OCI-LY1 (cell line): ENCODE data around the gene AKIP1.

Experiments used
- H2AFZ ChIP-seq: fragments of 200-600 bp; sonication (generic), shearing (Covaris generic); 2 replicates; pipeline ENCODE4 v1.6.0; 2014; ENCODE audit warnings: antibody characterized with exemption, mild to moderate bottlenecking, low read length
- H3F3A ChIP-seq: fragments of 200-600 bp; sonication (generic), shearing (Covaris generic); 2 replicates; pipeline ENCODE4 v1.6.0; 2014; ENCODE audit warnings: mild to moderate bottlenecking, antibody characterized with exemption, low read length, moderate library complexity; ENCODE audit not compliant: insufficient read depth
- H3K27ac ChIP-seq: fragments of 200-600 bp; sonication (generic); 2 replicates; pipeline ENCODE4 v1.5.1; 2014; ENCODE audit warnings: low read length, mixed run types, mild to moderate bottlenecking, low read depth; ENCODE audit not compliant: poor library complexity, severe bottlenecking
- H3K27me3 ChIP-seq: fragments of 200-600 bp; sonication (generic); 2 replicates; pipeline ENCODE4 v1.6.0; 2014; ENCODE audit warnings: antibody characterized with exemption, mild to moderate bottlenecking, low read length, moderate library complexity; ENCODE audit not compliant: insufficient read depth
- H3K36me3 ChIP-seq: fragments of 200-600 bp; sonication (generic); 2 replicates; pipeline ENCODE4 v1.6.1; 2014; ENCODE audit warnings: mild to moderate bottlenecking, antibody characterized with exemption, low read length, moderate library complexity, mixed read lengths; ENCODE audit not compliant: insufficient read depth
- H3K4me1 ChIP-seq: fragments of 200-600 bp; sonication (generic); 2 replicates; pipeline ENCODE4 v1.5.1; 2014; ENCODE audit warnings: mild to moderate bottlenecking, low read length, moderate library complexity; ENCODE audit not compliant: insufficient read depth, severe bottlenecking
- H3K4me2 ChIP-seq: fragments of 200-600 bp; sonication (generic), shearing (Covaris generic); 2 replicates; pipeline ENCODE4 v1.6.1; 2014; ENCODE audit warnings: low read length
- H3K4me3 ChIP-seq: fragments of 200-600 bp; sonication (generic); 2 replicates; pipeline ENCODE4 v1.5.1; 2014; ENCODE audit warnings: low read length, low read depth, mild to moderate bottlenecking, mixed read lengths; ENCODE audit not compliant: poor library complexity, severe bottlenecking
- H3K79me2 ChIP-seq: fragments of 200-600 bp; shearing (Covaris generic); 2 replicates; pipeline ENCODE4 v1.6.1; 2016; ENCODE audit warnings: mixed run types, low read length, mixed read lengths; ENCODE audit not compliant: insufficient read depth
- H3K9ac ChIP-seq: fragments of 200-600 bp; sonication (generic), shearing (Covaris generic); 2 replicates; pipeline ENCODE4 v1.6.1; 2014; ENCODE audit warnings: mild to moderate bottlenecking, low read length, mixed read lengths
- H3K9me2 ChIP-seq: fragments of 200-600 bp; sonication (generic), shearing (Covaris generic); 2 replicates; pipeline ENCODE4 v1.6.1; 2014; ENCODE audit warnings: low read depth, mild to moderate bottlenecking, low read length, mixed read lengths
- H3K9me3 ChIP-seq: fragments of 200-600 bp; shearing (Covaris generic); 2 replicates; pipeline ENCODE4 v1.6.1; 2014; ENCODE audit warnings: low read length, mixed read lengths
- H4K20me1 ChIP-seq: fragments of 200-600 bp; sonication (generic), shearing (Covaris generic); 2 replicates; pipeline ENCODE4 v1.6.0; 2016; ENCODE audit warnings: mild to moderate bottlenecking, low read length; ENCODE audit not compliant: insufficient read depth
- EZH2 ChIP-seq: fragments of 200-600 bp; sonication (generic), shearing (Covaris generic); IDR thresholded peaks from 2 replicates; pipeline ENCODE4 v1.8.0; 2017; ENCODE audit warnings: borderline replicate concordance, mixed run types, mild to moderate bottlenecking, antibody characterized with exemption, low read length, moderate library complexity, mixed read lengths
- TF ChIP-seq, protein P1 (sequence below): fragments of 200-600 bp; sonication (generic), shearing (Covaris generic); IDR thresholded peaks from 2 replicates; pipeline ENCODE4 v1.5.1; 2017; ENCODE audit warnings: mild to moderate bottlenecking, antibody characterized with exemption, low read length, moderate library complexity, mixed read lengths

AKIP1 gene

DNA sequence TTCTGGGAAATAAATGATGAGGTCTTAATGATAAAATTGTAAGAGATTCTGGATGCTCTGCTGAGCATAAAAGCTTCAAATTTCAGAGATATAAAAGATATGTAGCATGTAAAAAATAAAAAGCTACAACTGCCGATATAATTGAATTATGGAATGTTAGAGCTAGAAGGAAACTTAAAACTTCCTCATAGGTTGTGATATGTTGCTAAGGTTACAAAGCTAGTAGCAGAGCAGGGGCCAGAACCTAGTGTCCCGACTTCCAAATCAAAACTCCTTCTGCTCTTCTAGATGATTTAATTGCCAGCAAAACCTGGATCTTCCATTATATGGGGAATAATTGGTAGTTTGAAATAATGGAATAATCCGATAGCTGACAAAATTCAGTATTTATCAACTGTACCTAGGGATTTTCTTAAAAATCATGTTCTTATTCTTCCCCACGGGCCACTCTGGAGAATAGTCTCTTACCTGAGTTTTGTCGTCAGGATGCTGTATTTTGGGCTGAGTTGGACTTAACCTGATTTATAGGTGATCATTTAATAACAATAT lies 31.6 kb downstream of the AKIP1 start, which contains the start of gene ASCL3:
Gene ASCL3, minus strand, starts transcription at position 499 of the 549 bp plus-strand sequence. CDS start 4,855 bp downstream, outside the sequence.
- Histone ChIP-seq H3K27me3 (no peaks in the 10 kb centered on the region), H3K4me1 (no peaks in the 10 kb centered on the region), H3K9ac (no peak within 1 kb of the TSS), H2AFZ (no peak within 1 kb of the TSS), H4K20me1 (no peaks in the 10 kb centered on the region), H3K9me2 (no peaks in the 10 kb centered on the region), H3K36me3 (peaks cover 6% of the 10 kb centered on the region; the same call in 1 of the 2 replicates), H3K9me3 (no peaks in the 10 kb centered on the region), H3F3A (no peaks in the 10 kb centered on the region), H3K4me3 (no peak within 1 kb of the TSS), H3K4me2 (no peak within 1 kb of the TSS), H3K79me2 (no peaks in the 10 kb centered on the region), H3K27ac (no peak within 1 kb of the TSS)
- TF ChIP-seq, protein P1, sequence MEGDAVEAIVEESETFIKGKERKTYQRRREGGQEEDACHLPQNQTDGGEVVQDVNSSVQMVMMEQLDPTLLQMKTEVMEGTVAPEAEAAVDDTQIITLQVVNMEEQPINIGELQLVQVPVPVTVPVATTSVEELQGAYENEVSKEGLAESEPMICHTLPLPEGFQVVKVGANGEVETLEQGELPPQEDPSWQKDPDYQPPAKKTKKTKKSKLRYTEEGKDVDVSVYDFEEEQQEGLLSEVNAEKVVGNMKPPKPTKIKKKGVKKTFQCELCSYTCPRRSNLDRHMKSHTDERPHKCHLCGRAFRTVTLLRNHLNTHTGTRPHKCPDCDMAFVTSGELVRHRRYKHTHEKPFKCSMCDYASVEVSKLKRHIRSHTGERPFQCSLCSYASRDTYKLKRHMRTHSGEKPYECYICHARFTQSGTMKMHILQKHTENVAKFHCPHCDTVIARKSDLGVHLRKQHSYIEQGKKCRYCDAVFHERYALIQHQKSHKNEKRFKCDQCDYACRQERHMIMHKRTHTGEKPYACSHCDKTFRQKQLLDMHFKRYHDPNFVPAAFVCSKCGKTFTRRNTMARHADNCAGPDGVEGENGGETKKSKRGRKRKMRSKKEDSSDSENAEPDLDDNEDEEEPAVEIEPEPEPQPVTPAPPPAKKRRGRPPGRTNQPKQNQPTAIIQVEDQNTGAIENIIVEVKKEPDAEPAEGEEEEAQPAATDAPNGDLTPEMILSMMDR, result no peak
- no peak for TF ChIP-seq EZH2

DNA sequence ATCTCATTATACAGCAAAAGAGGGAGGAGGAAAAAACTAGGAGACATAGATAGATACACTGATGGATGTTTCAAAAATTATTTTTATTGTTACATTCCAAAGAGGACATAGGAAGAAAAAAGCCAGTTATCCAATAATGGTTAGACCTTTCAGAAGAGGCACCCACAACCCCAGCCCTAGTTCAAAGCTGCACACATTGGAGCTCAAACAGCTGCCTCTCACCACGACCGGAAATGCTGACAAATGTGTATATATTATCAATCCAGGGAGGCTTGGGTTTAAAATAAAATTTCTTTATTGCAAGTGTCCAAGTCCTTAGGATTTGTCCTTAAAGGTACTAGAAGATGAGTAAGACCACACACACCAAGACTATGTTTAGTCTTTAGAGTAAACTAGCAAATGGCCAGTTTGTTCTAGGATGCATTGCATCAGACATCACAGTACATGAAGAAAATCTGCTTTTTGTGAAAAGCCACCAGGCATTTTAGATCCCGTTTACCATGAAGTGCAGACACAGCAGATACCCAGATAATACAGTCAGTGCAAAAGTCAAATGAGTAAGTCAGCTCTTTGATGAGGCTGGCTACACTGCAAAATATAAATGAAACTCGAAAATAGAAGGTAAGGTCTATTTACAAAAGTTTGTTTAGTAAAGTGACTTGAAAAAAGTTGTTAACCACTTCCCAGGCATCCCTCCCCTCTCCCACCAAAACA lies 36.4 kb downstream of the AKIP1 start:
- H3K4me3 ChIP-seq, result no peak overlapping the region
- no peak overlapping the region for H3K27ac ChIP-seq
- no peak overlapping the region for H3K9ac ChIP-seq
- H3K4me1 ChIP-seq, result no peaks in the 10 kb centered on the region
- no peaks in the 10 kb centered on the region for H3F3A ChIP-seq
- peaks cover 36% of the 10 kb centered on the region for H3K36me3 ChIP-seq
- no peaks in the 10 kb centered on the region for H3K79me2 ChIP-seq
- H4K20me1 ChIP-seq, result no peaks in the 10 kb centered on the region
- no peaks in the 10 kb centered on the region for H3K9me2 ChIP-seq
- H3K4me2 ChIP-seq, result no peak overlapping the region
- H3K9me3 ChIP-seq, result no peaks in the 10 kb centered on the region
- TF ChIP-seq, protein P1, result no peak
- TF ChIP-seq EZH2, result no peak
- H2AFZ ChIP-seq, result no peak overlapping the region
- no peaks in the 10 kb centered on the region for H3K27me3 ChIP-seq

DNA sequence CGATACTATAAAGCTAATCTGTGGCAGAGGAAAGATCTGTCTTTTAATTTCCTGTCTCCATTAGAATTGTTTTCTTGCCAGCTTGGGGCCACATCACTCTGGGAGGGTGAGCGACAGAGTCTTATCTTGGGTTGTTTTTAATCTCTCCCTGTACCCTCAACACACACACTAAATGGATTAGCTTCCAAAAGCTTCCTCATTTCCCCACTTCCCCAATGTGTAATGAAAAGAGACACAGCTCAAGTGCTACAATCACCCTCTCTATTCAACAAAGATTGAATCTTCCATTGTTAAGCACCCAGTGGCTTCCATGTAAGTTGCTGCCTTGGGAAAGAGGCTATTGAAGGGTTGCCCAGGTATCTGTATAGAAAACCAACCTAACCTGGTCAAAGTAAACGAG lies 37.9 kb downstream of the AKIP1 start:
- peaks cover 51% of the 10 kb centered on the region for H3K36me3 ChIP-seq

More for the DNA sequence above, 37.9 kb downstream of the AKIP1 start:
- Histone ChIP-seq H3K4me3 (no peak overlapping the region), H3F3A (no peaks in the 10 kb centered on the region), H3K27me3 (no peaks in the 10 kb centered on the region), H3K9ac (no peak overlapping the region), H3K27ac (no peak overlapping the region), H3K79me2 (no peaks in the 10 kb centered on the region), H4K20me1 (no peaks in the 10 kb centered on the region), H3K4me1 (no peaks in the 10 kb centered on the region), H3K9me3 (no peaks in the 10 kb centered on the region), H3K4me2 (no peak overlapping the region), H3K9me2 (no peaks in the 10 kb centered on the region), H2AFZ (no peak overlapping the region)
- TF ChIP-seq EZH2, result no peak
- TF ChIP-seq, protein P1, result no peak
